Lower leg skin (tissue), 4 donors: Measurements from ENCODE around the gene TMPRSS9. TPM values are rescaled to one million over a fixed set of nuclear protein-coding genes. Genes with fewer than 3 reads are reported as not detected.

Experiments used
- DNase-seq, 2 donors: peaks; one replicate each; pipeline ENCODE4 v3.0.0-alpha.2; 2019; ENCODE audit warnings: low spot score in 2 of 2
- H3K4me3 ChIP-seq: fragments of 200-600 bp; sonication (generic); 2 replicates; pipeline ENCODE4 v1.5.1; 2017; ENCODE audit warnings: mild to moderate bottlenecking, low read depth; ENCODE audit not compliant: poor library complexity, severe bottlenecking
- CTCF ChIP-seq, 3 donors: fragments of 450-650 bp; IDR thresholded peaks; one replicate each; pipeline ENCODE4 v1.5.1; 2016; ENCODE audit warnings: antibody characterized with exemption in 3 of 3, mild to moderate bottlenecking in 3 of 3, moderate library complexity in 2 of 3
- POLR2A ChIP-seq, 2 donors: fragments of 450-650 bp; IDR thresholded peaks; one replicate each; pipeline ENCODE4 v1.6.1; 2016 to 2017; ENCODE audit warnings: antibody characterized with exemption in 2 of 2, mild to moderate bottlenecking in 1 of 2, moderate library complexity in 1 of 2
- WGBS, 2 donors: methylation state at CpG; one replicate each; pipeline ENCODE4 v1.1.5; 2018; 5-methylcytosine and 5-hydroxymethylcytosine counted together
- intact Hi-C: fragments of 100-400 bp; cut with DNase I; formaldehyde crosslinking; loops from one replicate; pipeline ENCODE4 v1.15.0; 2023; ENCODE audit warnings: low total_unique reads
- total RNA-seq, 4 donors: library from RNA; depleted of rRNA; stranded (reverse); fragments of >200 nt; gene quantifications; one replicate each; pipeline ENCODE4 v1.1.0, GENCODE V29; 2016

TMPRSS9 gene
- total RNA-seq, 4 donors from 2014 or later, result not detected

- no peak for TF ChIP-seq CTCF (IDR thresholded peaks at IDR 0.05)
- TF ChIP-seq POLR2A (IDR thresholded peaks at IDR 0.05), result no peak
- no peak for DNase-seq
- H3K4me3 ChIP-seq, result no peak overlapping the region
- WGBS, 2 donors, result 94 to 95% methylated on average over 18 to 21 of the region's 21 CpGs
- intact Hi-C loops, result no loop called here
Measured at GRCh38 chr19:2338055-2338615, 21.9 kb upstream of the TMPRSS9 start.

- intact Hi-C loops, result no loop called here
- no peak overlapping the region for H3K4me3 ChIP-seq
- 93 to 97% methylated on average over 39 to 54 of the region's 54 CpGs for WGBS, 2 donors
- no peak for DNase-seq
- TF ChIP-seq POLR2A (IDR thresholded peaks at IDR 0.05), result no peak
- no peak for TF ChIP-seq CTCF (IDR thresholded peaks at IDR 0.05)
Measured at GRCh38 chr19:2338751-2339643, 21.1 kb upstream of the TMPRSS9 start.

- intact Hi-C loops, result no loop called here
- no peak for DNase-seq
- H3K4me3 ChIP-seq, result no peak overlapping the region
- 92 to 95% methylated on average over 42 to 49 of the region's 52 CpGs for WGBS, 2 donors
- TF ChIP-seq POLR2A (IDR thresholded peaks at IDR 0.05) (no peak), CTCF (IDR thresholded peaks at IDR 0.05) (no peak)
Measured at GRCh38 chr19:2339644-2340310, 20.3 kb upstream of the TMPRSS9 start.

GRCh38 chr19:2340496-2341243 lies 19.4 kb upstream of the TMPRSS9 start:
- 84 to 89% methylated on average over 28 to 38 of the region's 38 CpGs for WGBS, 2 donors
- H3K4me3 ChIP-seq, result no peak overlapping the region
- TF ChIP-seq POLR2A (IDR thresholded peaks at IDR 0.05) (no peak), CTCF (IDR thresholded peaks at IDR 0.05) (no peak)
- intact Hi-C loops, result no loop called here
- DNase-seq, result no peak

- no peak for DNase-seq
- intact Hi-C loops, result no loop called here
- no peak overlapping the region for H3K4me3 ChIP-seq
- 67 to 71% methylated on average over 22 to 24 of the region's 24 CpGs for WGBS, 2 donors
- TF ChIP-seq POLR2A (IDR thresholded peaks at IDR 0.05) (no peak), CTCF (IDR thresholded peaks at IDR 0.05) (no peak)
Measured at GRCh38 chr19:2341244-2341751, 18.8 kb upstream of the TMPRSS9 start.
